ENCODE measurements around the gene HIBCH.
"Not testable (repeated sequence)": the region's sequence is repeated elsewhere in the genome, so short reads cannot be mapped to it uniquely, and the experiment has no call there.

The HIBCH gene

GRCh38 chr2:190235551-190236075 lies 84.0 kb downstream of the HIBCH start:
- no peak for DNase-seq (ENCODE audit: low read depth in 2 of 2)

- DNase-seq (ENCODE audit: low read depth in 2 of 2): no peak
These were observed 84.5 kb downstream of the HIBCH start for GRCh38 chr2:190235101-190235500.

DNA sequence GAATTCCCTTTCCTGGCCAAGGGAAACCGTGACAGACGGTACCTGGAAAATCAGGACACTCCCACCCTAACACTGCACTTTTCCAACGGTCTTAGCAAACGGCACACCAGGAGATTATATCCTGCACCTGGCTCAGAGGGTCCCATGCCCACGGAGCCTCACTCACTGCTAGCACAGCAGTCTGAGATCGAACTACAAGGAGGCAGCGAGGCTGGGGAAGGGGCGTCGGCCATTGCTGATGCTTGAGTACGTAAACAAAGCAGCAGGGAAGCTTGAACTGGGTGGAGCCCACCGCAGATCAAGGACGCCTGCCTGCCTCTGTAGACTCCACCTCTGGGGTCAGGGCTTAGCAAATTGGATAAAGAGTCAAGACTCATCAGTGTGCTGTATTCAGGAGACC lies 95.6 kb downstream of the HIBCH start:
- DNase-seq (ENCODE audit: low read depth in 2 of 2): not testable (repeated sequence)

GRCh38 chr2:190222745-190223144 lies 96.9 kb downstream of the HIBCH start:
- DNase-seq (ENCODE audit: low read depth in 2 of 2): not testable (repeated sequence)

DNA sequence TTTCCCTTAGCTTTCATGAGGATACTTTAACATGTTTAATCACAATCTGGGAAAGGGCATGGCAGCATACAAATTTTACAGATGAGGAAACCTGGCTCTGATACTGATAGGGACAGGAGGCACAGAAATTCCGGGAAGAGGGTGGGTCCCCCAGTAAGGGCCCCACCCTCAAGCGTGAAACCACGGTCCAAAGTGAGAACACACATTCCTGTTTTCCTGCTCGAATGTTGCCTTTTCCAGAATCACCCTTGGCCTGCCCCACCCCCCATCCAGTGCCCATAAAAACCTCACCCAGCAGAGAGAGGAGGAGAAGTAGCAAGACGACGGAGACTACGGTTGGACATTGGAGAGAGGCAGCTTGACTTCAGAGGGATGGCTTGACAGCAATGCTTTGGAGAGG lies 98.2 kb downstream of the HIBCH start:
- DNase-seq (ENCODE audit: low read depth in 2 of 2): no peak

- no peak for DNase-seq (ENCODE audit: low read depth in 2 of 2)
These were observed 100.4 kb downstream of the HIBCH start for GRCh38 chr2:190219186-190219585.

DNA sequence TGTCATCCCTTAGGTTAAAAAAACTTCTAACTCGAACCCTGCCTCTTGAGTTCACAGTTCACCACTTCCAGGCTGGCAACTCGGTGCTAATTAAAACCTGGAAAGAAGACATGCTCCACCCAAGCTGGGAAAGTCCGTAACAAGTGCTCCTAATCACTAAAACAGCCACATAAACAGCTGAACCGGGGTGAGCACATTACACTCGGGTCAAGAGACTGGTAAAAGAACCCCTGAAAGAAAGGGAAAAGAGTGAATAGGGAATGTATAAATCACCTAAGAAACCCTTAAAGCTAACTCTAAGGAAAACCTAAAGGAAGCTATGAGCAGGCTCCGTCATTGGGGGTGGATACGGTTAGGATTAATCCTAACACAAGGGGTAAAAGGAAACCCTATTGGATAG lies 102.0 kb downstream of the HIBCH start:
- DNase-seq (ENCODE audit: low read depth in 2 of 2): no peak

GRCh38 chr2:190216829-190217228 lies 102.8 kb downstream of the HIBCH start:
- DNase-seq (ENCODE audit: low read depth in 2 of 2): no peak

GRCh38 chr2:190215620-190216019 lies 104.0 kb downstream of the HIBCH start:
- no peak for DNase-seq (ENCODE audit: low read depth in 2 of 2)

DNA sequence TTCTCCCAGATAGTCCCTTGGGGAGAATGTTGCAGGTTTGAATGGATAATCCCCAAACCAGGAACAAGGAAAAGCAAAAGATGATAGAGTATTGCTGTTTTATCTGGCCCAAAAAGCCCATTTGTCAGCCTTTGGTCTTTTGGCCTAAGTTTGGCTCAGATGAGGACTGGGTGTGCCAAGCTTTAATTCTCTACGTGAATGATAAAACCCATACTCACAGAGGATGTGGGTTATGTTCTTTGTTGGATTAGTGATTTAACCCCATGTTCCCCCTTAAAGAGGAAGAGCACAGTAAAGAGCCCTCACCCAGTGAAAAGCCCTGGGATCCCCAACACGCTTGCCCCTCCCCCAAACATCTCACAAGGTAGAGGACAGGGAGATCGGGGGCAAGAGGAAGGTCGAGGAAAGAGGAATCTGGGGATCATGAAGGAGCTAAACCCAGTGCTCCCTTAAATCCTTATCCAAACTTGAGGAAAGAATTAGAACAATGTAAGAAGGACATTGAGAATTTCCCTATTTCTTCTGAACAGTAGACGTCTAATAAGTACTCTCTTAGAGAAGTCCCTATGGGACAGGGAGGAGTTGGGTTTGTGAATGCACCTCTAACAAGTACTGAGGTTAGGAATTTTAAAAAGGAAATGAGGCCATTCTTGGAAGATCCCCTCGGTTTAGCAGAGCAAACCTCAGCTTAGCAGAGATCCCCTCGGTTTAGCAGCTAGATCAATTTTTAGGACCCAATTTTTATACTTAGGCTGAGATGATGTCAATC lies 105.0 kb downstream of the HIBCH start:
- no peak for DNase-seq (ENCODE audit: low read depth in 2 of 2)

DNA sequence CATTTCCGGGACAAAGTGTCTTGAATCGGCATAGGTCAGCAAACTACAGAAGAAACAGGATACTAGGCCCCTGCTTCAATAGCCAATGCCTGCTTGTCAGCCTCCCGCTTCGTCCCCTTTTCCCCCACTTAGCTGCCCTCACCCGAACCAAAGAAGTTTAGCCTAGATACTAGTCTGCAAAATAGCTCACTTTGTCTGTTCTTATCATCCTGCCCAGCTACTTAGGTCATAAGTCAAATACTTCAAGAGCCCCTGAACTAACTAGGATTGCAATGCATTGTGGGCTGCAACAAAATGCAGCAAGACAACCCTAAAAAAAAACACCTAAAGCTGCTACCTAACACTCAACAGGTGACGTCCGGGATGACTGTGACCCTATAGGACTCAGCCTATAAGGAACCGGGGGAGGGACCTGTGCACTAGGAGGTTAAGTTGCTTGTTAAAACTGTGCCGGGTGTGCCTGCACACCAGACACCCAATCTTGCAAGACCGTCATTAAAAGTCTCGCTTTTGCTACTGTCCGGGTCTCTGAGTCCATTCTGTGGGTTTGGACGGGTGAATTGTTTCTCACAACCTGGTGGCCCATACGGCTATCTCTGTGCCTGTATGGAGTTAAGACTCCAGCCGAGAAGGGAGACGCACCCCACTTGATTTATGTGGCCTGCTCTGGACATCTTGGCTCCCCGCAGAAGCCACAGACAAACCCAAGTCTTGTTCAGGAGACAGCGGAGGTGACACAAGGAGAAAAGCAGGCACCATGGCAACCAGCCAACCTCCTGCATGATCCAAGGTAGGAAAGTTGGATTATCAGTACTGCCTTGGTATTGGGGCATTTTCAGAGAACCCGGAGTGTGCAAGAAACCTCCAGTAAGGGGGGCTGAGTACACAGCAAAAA lies 105.9 kb downstream of the HIBCH start:
- DNase-seq (ENCODE audit: low read depth in 2 of 2): no peak

DNA sequence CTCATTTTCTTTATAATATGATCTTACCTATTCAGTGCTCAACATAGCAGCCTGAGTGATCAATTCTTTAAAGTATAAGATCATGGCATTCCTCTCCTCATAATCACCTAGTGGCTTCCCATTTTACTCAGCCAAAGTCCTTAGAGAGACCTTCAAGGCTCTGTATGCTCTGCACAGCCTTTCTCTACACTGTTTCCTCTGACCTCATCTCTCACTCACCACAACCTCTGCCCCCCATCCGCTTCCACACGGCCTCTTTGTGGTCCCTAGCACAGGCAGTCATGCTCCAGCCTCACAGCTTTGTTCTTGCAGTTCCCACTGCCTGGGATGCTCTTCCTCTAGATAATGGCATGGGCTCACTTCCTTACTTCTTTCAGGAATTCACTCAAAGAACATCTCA lies 109.2 kb downstream of the HIBCH start:
- DNase-seq (ENCODE audit: low read depth in 2 of 2): no peak

GRCh38 chr2:190209559-190209958 lies 110.1 kb downstream of the HIBCH start:
- DNase-seq (ENCODE audit: low read depth in 2 of 2): no peak

GRCh38 chr2:190207930-190208329 lies 111.7 kb downstream of the HIBCH start:
- no peak for DNase-seq (ENCODE audit: low read depth in 2 of 2)

GRCh38 chr2:190205657-190206056 lies 114.0 kb downstream of the HIBCH start:
- no peak for DNase-seq (ENCODE audit: low read depth in 2 of 2)

- no peak for DNase-seq (ENCODE audit: low read depth in 2 of 2)
These were observed 117.0 kb downstream of the HIBCH start for GRCh38 chr2:190202604-190203003.

GRCh38 chr2:190202018-190202417 lies 117.6 kb downstream of the HIBCH start:
- DNase-seq (ENCODE audit: low read depth in 2 of 2): no peak

DNA sequence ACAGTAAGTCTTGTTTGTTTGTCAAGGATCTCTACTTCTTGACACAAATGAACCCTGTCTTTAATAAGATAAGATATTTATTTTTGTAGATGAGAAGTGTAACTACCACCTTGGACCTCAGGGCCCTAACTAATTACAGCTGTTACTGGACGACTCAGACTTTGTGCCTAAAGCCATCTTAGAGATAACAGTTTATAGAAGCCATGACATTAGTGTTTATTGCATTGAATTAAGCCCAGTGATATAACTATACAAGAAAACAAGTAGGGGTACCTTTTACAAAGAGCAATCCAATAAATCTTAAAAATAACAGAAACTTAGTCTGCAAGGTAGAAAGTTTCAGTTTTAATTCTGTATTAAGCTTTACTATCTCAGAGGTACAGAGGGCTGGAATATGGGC lies 119.0 kb downstream of the HIBCH start:
- DNase-seq (ENCODE audit: low read depth in 2 of 2): no peak

DNA sequence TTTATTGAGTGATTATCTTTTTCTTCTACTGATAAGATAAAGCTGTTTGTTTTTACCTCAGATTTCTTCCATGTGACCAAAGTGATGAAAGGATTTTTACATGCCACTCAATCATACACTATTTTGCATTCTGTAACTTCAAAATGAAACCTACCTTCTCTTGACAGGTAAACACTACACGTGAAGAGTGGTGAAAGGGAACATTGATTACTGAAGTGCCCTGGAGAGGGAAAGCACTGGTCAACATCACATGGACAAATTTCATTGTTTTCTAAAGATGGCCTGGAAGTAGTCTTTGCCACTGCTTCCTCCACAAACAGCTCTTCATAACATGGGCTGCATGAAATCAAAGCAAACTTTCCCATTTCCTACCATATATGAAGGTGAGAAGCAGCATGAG lies 120.1 kb downstream of the HIBCH start:
- no peak for DNase-seq (ENCODE audit: low read depth in 2 of 2)

DNA sequence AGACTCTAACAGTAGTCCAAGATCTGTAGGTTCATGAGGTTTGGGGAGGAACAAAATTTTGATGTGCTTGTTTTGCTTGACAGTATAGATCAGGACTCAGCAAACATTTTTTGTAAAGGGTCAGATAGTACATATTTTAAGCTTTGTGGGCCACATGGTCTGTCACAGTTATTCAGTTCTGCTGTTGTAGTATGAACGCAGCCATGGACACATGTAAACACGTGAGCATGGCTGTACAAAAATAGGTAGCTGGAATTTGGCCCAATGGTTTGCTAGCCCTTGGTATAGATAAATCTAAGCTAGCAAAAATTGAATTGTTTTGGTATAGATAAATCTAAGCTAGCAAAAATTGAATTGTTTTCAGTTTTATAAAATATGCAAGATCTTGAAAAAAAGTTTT lies 120.5 kb downstream of the HIBCH start:
- no peak for DNase-seq (ENCODE audit: low read depth in 2 of 2)

- DNase-seq (ENCODE audit: low read depth in 2 of 2): no peak
These were observed 122.4 kb downstream of the HIBCH start for GRCh38 chr2:190197143-190197720.

- no peak for DNase-seq (ENCODE audit: low read depth in 2 of 2)
These were observed 129.0 kb downstream of the HIBCH start for GRCh38 chr2:190190507-190191162.
